Measurements from ENCODE around the gene RFX3. TPM values are rescaled to one million over a fixed set of nuclear protein-coding genes. Genes with fewer than 3 reads are reported as not detected.

Gene RFX3
- total RNA-seq, 1 experiment from 2014 or later = 9.9 TPM

GRCh38 chr9:3173374-3173773 is 352.4 kb downstream of the RFX3 start:
- no peak overlapping the region for H3K27ac ChIP-seq (ENCODE audit: insufficient read length, low read depth, low read length)
- H3K4ac ChIP-seq (ENCODE audit: low read depth, low read length) = no peak overlapping the region
- no peak overlapping the region for H2AK5ac ChIP-seq (ENCODE audit: insufficient read length, low read length)
- H3K36me3 Mint-ChIP-seq (ENCODE audit: insufficient read depth in 1 of 3, low read depth in 3 of 3) = no peaks in the 10 kb centered on the region
- H4K91ac ChIP-seq (ENCODE audit: insufficient read length, low read depth, low read length) = no peak overlapping the region
- no peak overlapping the region for H2BK120ac ChIP-seq (ENCODE audit: low read depth, low read length, poor library complexity, severe bottlenecking)
- H2BK20ac ChIP-seq (ENCODE audit: low read depth, low read length, poor library complexity, severe bottlenecking) = no peak overlapping the region
- H3K56ac ChIP-seq (ENCODE audit: insufficient read length, low read depth, low read length) = no peak overlapping the region
- H4K20me1 ChIP-seq (ENCODE audit: control insufficient read depth, insufficient read depth, insufficient read length) = no peaks in the 10 kb centered on the region
- TF ChIP-seq CTCF (conservative IDR thresholded peaks at IDR 0.05) = no peak
- no peak overlapping the region for H3K18ac ChIP-seq (ENCODE audit: insufficient read length, low read depth, low read length)
- H2BK15ac ChIP-seq (ENCODE audit: low read depth, low read length) = no peak overlapping the region
- H2AFZ ChIP-seq (ENCODE audit: low read length) = no peak overlapping the region
- no peak overlapping the region for H2BK12ac ChIP-seq (ENCODE audit: insufficient read length, low read depth, low read length)
- no peak for DNase-seq
- H3K79me2 ChIP-seq (ENCODE audit: insufficient read depth, low read length) = no peaks in the 10 kb centered on the region
- no peaks in the 10 kb centered on the region for H3K4me1 ChIP-seq (ENCODE audit: insufficient read depth, low read length)
- WGBS (ENCODE audit: extremely low coverage, insufficient read length, low lambda C conversion rate) = no CpG with 5 or more reads among the region's 4 CpGs
- H3K4me2 ChIP-seq (ENCODE audit: insufficient read depth, insufficient read length, low read length) = no peak overlapping the region
- H4K8ac ChIP-seq (replicated peaks; ENCODE audit: insufficient read length, low read depth, low read length) = no peak overlapping the region
- no peak overlapping the region for H3T11ph ChIP-seq (ENCODE audit: low read length)
- H3K23ac ChIP-seq (ENCODE audit: insufficient read length, low read depth, low read length) = no peak overlapping the region
- no peak overlapping the region for H3K9ac ChIP-seq (ENCODE audit: extremely low read depth, insufficient read length, low read length)
- H3K9me3 Mint-ChIP-seq = no peaks in the 10 kb centered on the region
- no peaks in the 10 kb centered on the region for H3K27me3 ChIP-seq (ENCODE audit: insufficient read depth, low read length)
- H3K79me1 ChIP-seq (ENCODE audit: insufficient read depth, low read depth, low read length, poor library complexity, severe bottlenecking) = no peaks in the 10 kb centered on the region
- no peaks in the 10 kb centered on the region for H3K27me3 Mint-ChIP-seq (ENCODE audit: low read depth)
- H4K5ac ChIP-seq (ENCODE audit: insufficient read length, low read depth, low read length) = no peak overlapping the region
- H3K14ac ChIP-seq (ENCODE audit: insufficient read depth, low read length) = no peak overlapping the region
- H3K27ac Mint-ChIP-seq = no peak overlapping the region
- H2BK5ac ChIP-seq (ENCODE audit: insufficient read length, low read length) = no peak overlapping the region
- peaks cover 11 to 15% of the 10 kb centered on the region in 2 experiments for H3K4me1 Mint-ChIP-seq
- H3K4me3 Mint-ChIP-seq = no peak overlapping the region
- H3K9me3 ChIP-seq (ENCODE audit: control insufficient read depth, low read depth, low read length) = no peaks in the 10 kb centered on the region
- H3K23me2 ChIP-seq (ENCODE audit: insufficient read length, low read depth, low read length, poor library complexity, severe bottlenecking) = no peaks in the 10 kb centered on the region

All from H9 (cell line).